HG03565 (cell line): ENCODE data around the gene PPP2R2B.
"Not testable (repeated sequence)": the region's sequence is repeated elsewhere in the genome, so short reads cannot be mapped to it uniquely, and the experiment has no call there.

Experiments used
- ATAC-seq: cut with Tn5 transposase; IDR thresholded peaks from one replicate; pipeline ENCODE4 v1.9.1; 2021; ENCODE audit warnings: mild to moderate bottlenecking, moderate library complexity; ENCODE audit not compliant: unreplicated experiment

PPP2R2B gene

GRCh38 chr5:146623666-146624065 is 254.9 kb downstream of the PPP2R2B start:
- no peak for ATAC-seq

GRCh38 chr5:146623009-146623408 is 255.5 kb downstream of the PPP2R2B start:
- ATAC-seq, result no peak

DNA sequence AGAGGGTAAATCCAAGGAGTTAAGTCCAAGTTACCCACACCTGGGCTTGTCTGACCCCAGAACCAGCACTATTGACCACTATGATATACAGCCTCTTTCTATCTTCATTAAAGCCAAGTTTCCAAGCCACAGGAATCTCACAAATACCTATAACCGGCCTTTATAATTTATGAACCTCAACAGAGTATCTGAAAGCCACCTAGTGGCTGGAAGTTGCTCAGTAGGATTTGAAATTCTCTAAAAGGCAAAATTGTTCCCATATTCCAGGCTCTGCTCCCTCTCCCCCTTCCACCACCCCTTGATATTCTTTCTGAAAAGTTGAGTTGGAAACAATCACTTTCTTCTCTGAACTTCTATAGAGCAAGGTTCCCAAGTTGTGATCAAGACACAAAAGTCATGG is 256.2 kb downstream of the PPP2R2B start:
- no peak for ATAC-seq

GRCh38 chr5:146620669-146621051 is 257.9 kb downstream of the PPP2R2B start:
- no peak for ATAC-seq

GRCh38 chr5:146620031-146620668 is 258.4 kb downstream of the PPP2R2B start:
- no peak for ATAC-seq

DNA sequence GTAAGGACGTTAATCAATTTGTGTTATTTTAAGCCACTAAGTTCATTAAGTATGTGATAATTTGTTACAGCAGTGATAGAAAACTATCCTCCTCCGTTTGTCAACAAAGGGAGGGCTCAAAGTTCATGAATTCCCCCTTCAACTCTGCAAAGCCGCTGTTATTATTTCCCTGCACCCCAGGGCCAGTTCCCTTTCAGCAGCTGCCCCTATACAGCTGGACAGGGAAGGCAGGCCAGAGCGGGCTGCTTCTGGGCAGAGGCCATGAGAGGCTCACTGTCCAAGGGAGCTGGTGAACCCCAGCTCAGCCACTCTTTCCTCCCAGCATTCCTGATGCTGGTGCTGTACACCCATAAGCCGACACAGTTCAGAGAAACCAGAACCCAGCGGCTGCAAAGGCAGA is 260.1 kb downstream of the PPP2R2B start:
- no peak for ATAC-seq

DNA sequence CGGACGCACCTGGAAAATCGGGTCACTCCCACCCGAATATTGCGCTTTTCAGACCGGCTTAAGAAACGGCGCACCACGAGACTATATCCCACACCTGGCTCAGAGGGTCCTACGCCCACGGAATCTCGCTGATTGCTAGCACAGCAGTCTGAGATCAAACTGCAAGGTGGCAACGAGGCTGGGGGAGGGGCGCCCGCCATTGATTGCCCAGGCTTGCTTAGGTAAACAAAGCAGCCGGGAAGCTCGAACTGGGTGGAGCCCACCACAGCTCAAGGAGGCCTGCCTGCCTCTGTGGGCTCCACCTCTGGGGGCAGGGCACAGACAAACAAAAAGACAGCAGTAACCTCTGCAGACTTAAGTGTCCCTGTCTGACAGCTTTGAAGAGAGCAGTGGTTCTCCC is 268.8 kb downstream of the PPP2R2B start:
- not testable (repeated sequence) for ATAC-seq

GRCh38 chr5:146607659-146608332 is 270.8 kb downstream of the PPP2R2B start:
- no peak for ATAC-seq

- no peak for ATAC-seq
Measured at GRCh38 chr5:146606893-146607292, 271.7 kb downstream of the PPP2R2B start.

DNA sequence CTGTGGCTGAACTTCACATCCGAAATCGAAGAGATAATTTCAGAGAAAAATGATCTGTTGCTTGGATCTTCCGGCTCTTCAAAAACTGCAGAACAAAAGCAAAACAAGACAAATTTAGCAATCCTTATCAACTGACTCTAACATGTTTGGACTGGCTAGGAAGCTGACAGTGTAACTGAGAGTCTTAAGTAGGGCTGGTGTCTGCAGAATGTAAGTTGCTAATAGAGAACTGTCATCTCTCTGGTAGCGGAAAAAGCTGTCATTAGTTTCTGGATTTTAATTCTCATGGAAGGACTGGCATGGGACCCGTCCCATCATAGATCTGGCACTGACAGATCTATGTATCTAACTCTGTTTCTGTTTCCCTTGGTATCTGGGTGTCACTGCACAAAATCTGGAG is 278.2 kb downstream of the PPP2R2B start:
- ATAC-seq, result no peak

DNA sequence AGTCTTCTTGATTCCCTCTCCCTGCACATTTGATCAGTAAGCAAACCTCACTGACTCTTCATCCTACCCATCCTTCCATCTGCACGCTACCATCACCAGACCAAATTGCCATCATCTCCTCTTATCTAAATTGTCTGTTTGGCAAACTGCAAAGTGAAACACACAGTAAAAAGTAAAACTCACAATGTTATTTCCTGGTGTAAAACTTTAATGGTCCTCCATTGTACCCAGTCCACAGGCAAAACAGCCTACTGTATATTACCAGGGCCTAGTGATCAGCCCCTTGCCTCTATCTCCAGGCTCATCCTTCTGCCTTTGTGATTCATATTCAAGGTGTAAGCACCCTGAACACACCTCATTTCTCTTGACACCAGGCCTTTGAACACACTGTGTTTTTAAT is 279.3 kb downstream of the PPP2R2B start:
- no peak for ATAC-seq

DNA sequence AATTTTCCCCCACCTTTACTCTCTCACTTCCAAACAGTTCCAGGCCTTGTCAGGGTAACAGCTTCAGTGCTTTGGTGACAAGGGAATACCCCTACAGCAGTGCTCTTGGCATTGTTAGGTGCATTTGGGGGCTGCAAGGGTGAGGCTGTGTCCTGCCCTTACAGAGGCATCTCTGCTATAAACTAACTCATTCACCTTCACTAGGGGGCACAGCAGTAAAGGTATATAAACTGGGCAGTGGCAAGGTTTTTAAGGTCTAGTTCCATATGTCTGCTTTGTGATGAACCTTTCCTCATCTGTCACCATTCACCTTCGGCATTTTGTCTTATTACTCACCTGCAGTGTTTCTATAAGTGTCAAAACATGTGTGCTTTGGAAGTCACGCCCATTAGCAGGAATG is 283.5 kb downstream of the PPP2R2B start:
- no peak for ATAC-seq

DNA sequence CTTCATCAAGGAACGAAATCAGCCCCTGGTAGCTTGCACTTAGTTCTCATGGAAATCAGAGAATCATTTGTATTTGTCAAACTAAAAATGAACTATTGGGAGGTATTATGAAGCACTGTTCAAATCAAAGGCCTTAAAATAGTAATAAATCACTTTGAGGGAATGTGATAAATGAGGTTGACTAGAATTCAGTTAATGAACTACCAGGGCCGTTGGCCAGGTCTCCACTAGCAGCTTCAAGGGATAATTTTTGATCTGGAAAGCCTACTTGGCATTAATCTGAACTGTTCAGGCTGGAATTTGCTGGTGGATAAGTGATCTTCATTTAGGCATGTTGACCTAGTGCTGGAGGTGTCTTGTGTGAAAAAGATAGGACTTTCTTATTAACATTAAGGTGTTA is 286.2 kb downstream of the PPP2R2B start:
- ATAC-seq, result no peak

- no peak for ATAC-seq
Measured at GRCh38 chr5:146589028-146589345, 289.6 kb downstream of the PPP2R2B start.

GRCh38 chr5:146588331-146589027 is 290.1 kb downstream of the PPP2R2B start:
- ATAC-seq, result no peak

DNA sequence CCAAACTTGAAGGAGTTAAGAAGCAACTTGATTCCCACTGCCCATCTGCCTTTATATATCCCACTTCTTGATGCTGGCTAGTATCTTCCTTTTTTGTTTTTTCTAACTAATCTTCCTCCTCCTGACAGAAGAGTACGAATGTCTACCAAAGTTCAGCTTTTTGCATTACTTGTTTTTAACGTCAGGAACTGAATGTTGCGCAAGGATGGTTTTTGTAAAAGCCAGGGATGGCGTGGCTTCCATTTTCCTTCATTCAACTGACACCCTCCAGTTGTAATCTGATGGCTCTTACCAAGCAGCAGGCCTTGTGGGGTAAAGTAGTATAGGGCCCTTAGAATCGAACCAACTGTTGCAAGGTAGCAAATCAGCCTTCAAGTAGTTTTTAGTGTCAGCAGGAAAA is 291.8 kb downstream of the PPP2R2B start:
- no peak for ATAC-seq

GRCh38 chr5:146584750-146585149 is 293.8 kb downstream of the PPP2R2B start:
- ATAC-seq, result no peak

- no peak for ATAC-seq
Measured at GRCh38 chr5:146582051-146582596, 296.4 kb downstream of the PPP2R2B start.

- ATAC-seq, result no peak
Measured at GRCh38 chr5:146580237-146580636, 298.3 kb downstream of the PPP2R2B start.

DNA sequence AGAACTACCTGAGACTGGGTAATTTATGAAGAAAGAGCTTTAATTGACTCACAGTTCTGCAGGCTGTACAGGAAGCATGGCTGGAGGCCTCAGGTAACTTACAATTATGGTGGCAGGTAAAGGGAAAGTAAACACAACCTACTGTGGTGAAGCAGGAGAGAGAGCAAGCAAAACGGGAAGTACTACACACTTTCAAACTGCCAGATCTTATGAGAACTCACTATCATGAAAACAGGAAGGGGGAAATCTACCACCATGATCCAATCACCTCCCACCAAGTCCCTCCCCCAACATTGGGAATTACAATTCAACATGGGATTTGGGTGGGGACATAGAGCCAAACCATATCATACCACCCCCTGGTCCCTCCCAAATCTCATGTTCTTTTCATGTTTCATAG is 303.8 kb downstream of the PPP2R2B start:
- no peak for ATAC-seq

DNA sequence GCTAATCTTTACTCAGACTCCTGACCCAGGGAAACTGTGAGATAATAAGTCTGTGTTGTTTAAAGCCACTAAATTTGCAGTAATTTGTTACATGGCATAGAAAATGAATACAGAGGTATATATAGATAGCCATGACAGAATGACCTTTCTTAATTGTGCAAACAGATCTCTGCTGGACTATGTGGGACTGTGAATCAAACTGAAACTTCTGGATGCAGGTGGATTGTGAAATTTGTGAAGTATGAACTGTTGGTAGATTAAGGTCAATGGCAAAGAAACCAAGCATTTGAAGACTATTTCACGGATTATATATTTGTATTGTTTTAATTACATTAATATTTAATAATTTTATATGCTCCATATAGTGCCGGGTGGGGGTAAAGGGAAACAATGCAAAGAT is 310.4 kb downstream of the PPP2R2B start:
- no peak for ATAC-seq

DNA sequence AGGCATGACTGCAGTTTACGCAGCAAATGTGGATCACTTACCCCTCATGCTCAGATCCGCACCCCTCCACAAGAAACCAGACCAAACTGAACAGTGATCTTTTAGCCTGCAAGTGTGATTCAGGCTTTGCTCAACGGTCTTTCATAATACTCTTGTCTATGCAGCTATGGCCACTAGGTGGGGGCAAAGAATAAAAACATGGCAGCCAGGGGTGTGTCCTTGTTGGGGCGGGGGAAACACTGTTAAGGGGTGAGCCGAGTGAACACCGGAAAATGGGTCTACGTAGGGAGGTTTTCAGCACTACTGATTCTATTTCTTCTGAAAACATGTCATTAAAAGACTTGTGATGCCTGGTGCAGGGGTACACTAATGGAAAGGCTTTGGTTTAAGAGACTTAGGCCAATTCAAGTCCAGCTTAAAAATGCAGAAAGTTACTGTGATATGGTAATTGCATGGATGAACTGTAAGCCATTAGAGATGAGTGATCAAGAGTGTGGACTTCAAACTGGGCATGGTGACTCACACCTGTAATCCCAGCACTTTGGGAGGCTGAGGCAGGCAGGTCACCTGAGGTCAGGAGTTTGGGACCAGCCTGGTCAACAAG is 312.7 kb downstream of the PPP2R2B start:
- ATAC-seq, result peak; percentile 93
